HG03521 (cell line): Measurements from ENCODE around the gene MPP3.

Experiments used
- ATAC-seq: cut with Tn5 transposase; IDR thresholded peaks from one replicate; pipeline ENCODE4 v1.9.1; 2021; ENCODE audit warnings: mild to moderate bottlenecking, moderate library complexity; ENCODE audit not compliant: unreplicated experiment

The MPP3 gene

DNA sequence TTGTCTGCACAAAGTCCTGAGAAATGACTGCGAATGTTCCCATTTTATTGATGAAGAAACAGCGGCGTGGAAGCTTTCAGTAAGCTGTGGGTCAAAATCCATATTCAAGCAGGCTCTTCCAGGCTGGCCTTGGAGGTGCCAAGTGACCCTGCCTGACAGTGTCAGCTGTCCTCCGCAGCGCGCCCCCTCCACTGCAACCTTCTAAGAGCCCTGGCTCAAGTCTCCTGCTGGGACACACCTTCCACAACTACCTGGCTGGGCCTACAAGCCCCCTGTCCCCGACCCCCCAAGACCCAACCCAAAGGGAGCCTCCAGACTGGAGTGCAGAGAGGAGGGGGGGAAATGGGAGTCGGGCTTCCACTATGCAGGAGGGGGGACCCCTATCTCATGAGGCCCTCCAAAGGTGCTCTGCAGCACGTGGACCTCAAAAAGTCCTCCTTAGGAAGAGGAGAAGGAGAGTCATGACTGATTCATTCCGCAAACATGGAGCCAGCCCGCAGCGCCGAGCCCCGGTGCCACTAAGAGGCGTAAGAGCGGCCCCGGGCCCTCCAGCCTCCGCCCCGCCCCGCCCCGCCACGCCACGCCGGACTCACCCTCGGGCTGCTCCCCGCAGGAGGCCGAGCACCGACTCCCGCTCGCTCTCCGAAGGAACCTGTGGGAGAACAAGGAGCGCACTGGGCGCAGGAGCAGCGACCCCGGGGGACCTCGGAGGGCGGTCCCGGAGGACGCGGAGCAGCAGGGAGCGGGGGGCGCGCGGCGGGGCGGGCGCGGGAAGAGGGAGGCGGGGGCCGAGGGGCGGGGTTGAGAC lies 574 bp downstream of the MPP3 start:
- ATAC-seq, result no peak

DNA sequence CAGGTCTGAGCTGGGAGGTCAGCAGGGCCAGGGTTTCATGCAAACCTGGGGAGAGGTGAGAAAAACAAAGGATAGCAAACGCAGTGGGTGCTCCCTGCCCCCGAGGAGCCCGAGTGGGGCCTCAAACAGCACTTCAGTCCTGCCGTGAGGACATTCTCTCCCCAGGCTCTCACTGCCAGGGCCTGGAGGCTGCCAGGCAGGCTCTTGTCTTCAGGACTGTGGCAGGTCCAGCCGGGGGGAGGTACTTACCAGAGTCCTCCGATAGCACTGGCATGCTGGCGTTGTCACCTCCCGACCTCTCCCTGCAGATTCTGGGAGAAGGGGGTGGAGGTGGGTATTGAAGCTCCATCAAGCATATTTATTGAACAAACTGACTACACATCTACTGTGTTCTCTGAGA lies 1.3 kb downstream of the MPP3 start:
- ATAC-seq, result no peak

DNA sequence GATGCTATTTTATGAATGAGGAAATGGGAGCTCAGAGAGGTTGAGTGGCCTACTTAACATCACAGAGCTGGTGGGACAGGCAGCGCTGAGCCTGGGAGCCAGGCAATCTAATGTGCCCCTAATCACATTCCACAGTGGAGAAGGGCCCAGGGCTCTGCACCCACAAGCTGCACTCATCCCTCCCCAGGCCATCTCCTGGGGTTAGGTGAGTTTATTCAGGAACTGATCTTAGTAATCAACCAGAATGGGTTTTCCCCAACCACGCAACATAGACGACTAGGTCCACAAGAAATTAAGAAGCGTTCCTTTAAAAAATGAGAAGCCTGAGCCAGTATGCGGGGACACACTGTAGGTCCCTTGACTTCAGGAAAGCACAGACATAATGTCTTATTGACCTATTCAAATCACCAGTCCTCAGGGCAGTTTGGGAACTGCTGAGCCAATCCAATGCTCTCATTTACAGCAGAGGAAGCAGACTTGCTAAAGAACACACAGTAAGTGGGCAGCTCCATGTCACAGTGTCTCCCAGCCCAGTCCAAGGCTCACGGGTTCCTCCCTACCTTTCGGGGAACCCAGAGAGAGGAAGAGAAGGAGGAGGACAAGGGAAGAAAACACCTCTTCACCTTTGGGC lies 2.3 kb downstream of the MPP3 start:
- no peak for ATAC-seq

DNA sequence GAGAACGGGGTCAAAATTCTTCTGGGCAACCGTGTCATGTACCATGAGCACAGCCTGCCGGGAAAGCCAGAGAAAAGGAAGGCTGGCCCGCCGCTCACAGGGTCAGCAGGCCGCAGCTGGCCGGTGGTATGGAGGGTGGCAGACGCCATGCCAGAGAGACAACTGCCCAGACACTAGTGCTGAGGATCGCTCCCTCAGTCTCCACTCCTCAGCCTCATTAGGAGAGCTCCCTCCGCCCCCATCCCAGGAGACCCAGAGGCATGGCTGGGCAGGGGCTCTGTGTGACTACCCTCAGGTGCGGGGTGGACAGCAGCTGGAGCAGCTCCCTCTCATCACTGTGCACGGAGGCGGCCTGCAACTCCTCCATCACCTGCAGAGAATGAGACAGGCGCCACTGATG lies 3.2 kb downstream of the MPP3 start:
- ATAC-seq, result no peak

DNA sequence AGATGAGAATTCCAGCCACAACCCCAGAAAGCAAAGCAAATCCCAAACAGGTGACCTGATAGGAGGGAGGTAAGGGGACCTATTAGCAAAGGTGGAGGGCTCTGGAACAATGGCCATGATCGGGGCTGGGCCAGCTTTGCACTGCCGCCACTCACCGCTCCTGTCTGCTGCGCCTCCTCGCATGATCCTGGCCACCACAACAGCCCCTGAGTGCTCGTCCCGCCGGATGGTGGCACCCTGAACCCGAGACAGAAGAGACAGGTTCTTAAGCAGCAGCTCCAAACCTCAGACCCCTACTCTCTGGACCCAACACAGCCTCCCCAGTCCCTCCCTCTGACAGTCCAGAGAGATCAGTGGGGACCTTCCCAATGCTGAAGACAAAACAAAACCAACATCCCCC lies 5.3 kb downstream of the MPP3 start:
- no peak for ATAC-seq

DNA sequence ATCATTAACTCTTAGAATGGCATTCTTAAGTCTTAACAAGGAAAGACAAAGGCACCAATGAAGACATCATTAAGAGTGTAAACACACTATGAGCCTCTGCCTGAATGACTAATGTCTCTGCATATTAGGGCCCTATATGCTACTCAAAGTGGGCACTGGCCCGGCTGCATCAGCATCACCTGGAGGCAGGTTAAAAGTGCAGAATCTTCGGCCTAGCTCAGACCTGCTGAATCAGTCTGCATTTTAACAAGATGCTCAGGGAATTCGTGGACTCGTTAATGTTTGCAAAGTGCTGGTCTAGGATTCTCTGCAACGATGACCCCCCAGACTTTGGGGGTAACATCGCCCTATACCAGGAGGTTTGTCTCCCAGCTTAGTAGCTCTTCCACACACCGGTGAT lies 6.7 kb downstream of the MPP3 start:
- ATAC-seq, result no peak

DNA sequence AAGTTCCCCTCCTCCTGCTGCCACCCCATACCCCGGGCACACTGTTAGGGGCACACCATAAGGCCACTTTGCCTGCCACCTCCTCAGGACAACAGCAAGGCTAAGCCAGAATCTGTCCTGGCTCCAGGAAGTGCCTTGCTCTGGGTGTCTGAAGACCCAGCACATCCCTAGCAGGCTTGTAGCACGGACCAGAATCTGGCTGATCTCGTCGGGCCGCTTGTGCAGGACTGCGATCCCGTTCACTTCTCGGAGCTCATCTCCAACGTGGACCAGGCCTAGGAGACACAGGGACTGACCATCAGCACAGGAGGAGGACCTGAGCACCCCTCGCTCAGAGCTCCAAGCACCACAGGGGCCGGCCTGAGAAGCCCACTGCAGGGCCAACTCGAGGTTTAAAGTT lies 7.4 kb downstream of the MPP3 start:
- no peak for ATAC-seq

DNA sequence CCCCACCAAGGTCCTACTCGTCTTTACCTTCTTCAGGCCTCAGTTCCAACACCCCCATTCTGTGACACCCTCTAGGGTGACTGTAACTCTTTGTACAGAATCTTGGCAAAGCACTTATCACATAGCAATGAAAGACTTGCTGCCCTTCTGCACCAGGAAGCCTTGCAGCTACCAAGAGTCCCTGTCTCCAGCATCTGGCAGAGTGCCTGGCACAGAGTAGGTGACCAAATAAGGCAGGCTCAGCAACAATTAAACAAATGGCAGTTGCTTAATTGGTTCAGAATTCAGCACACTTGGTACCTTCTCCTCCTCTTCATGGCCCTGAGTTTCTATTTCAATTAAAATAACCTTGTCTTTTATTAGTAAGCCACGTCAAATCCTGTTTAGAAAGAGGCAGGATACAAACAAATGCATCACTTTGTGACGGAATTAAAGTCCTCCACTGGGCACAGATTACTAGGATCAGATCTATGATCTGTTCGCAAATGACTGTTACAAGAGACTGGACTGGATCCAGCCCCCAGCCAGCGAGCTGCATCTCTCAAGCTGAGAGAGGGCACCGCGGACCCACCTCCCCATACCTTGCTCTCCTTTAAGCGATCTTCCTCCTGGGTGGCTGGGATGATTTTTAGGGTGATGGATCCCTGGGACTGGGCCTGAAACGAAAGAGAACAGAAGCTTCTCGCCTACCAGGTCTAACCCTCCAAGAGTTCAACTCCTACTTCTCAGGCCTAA lies 9.4 kb downstream of the MPP3 start:
- no peak for ATAC-seq

DNA sequence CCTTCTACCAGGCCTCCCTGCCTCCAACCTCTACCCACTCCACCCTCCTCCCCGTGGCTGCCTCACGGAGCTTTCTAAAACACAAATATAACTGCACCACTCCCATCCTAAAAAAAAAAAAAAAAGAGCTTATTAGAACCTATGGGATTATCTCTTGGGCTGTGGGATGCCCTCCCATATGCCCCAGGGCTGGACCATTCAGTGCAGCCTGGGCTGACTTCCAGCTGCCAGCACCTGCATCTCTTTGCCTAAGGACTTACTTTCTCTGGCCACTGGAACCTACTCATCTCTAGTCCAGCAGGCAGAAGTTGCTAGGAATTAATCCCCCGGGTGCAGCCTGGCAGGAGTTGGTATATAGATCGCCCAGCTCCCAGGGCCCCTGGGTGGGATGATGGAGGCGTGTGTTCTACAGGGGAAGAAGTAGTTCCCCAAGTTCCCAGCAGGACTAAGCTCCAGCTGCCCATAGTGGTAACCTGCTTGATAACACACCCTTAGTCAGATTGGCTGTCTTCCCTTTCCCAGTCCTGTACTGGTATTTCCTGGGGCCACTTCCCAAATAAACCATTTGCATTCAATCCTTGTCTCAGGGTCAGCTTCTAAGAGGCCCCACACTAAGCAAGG lies 10.3 kb downstream of the MPP3 start:
- no peak for ATAC-seq

DNA sequence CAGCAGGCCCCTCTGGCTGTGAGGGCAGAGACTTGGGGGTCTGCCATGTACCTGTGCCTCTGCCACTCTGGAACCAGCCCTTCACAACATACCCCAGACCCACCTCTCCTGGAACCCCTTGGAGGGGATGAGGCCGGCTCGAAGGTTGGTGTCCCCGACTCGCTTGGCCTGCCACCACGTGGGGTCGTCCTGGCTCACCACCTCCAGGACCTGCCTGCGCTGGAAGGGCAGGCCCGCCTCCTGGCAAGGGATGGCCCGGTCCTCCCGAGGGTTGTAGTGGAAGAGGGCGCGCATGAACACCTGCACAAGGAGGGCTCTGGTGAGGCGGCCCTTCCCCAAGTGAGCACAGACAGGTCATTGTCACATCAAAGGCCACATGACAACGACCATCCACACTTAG lies 12.2 kb downstream of the MPP3 start:
- no peak for ATAC-seq

DNA sequence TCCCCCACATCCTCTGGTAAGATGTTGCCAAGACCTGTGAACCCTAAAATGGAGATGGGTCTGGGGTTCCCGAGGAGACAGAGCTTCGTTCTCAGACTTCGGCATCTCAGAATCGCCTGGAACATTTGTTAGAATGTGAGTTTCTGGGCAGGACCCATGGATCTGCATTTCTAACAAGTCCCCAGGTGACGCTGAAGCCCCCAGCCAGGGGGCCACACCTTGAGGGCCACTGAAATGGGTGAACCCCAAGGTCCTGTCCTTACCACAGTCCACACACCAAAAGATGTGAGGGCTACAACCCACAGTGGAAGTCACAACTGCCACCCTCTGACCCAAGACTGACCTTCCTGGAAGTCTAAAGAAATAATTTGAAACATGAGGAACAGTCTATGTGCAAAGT lies 14.0 kb downstream of the MPP3 start:
- ATAC-seq, result no peak

DNA sequence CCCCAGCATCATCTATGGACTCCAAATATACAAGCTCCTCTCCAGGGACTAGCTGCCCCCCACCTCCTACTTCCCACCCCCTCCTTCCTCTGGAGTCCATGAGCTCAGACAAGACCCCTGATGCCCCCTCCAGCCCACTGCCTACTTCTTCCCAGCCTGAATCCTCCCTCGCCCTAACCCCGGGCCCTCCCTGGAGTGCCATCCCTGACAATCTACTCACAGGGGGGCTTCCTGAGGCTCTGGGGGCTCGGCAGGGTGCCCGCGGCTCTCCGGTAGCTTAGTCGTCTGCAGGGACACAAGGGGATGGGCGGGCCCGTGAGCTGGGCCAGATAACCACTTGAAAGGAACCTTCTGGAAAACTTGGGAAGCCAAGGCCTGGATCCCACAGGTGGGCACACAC lies 15.1 kb downstream of the MPP3 start:
- ATAC-seq, result no peak

DNA sequence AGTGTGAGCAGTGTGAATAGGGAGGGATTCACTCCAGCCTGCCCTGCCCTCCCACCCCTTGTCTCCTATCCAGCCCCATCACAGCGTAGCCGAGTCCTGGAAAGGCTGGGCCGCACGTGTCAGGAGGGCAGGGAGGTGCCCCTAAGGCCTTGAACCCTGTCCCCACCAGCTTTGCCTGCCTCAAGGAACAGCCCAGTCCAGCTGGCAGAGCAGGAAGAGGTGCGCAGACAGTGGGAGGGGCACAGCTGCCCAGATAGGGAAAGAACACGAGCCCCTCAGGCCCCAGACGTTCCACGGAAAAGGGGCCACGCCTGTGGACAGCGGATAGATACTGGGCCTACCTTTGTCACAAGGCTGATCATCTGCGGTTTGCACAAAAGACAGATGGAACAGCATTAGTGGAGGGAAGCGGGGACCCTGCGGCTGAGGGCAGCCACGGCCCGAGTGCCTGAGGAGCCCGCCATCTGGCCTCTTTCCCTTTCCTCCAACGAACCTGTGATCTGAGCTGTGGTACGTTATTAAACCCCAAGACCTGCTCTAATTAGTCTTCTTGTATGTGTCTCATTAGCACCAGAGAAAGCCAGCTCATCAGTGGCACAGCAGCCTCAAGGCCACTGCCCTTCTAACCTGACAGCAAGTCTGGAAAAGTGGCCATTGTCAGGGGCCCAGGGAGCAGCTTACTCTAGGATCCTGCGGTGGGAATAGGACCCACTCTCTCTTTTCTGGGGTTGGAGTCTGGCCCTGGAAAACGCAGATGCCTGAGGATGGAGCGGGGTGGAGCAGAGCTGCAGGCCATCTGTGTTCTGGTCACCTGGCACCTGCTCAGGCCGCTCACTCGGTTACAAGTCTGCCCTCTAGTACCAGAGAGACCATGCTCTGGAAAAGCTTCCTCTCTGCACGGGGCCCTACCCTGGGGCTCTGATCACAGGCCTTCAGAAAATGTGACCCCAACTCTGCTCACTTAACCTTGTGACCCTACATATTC lies 16.3 kb downstream of the MPP3 start:
- no peak for ATAC-seq

DNA sequence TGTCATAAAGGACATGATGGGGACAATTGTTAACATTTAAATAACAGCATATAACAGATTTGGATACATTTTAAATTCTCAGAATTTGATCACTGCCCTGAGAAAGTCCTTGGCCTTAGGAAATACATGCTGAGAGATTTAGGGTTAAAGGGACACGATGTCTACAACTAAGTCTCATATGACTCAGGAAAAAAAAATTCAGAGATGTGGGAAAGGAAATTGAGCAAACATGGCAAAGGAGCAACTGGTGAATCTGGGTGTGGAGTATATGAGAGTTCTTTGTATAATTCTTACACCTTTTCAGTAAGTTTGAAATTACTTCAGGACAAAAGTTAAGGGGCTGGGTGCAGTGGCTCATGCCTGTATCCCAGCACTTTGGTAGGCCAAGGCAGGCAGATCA lies 18.2 kb downstream of the MPP3 start:
- no peak for ATAC-seq

DNA sequence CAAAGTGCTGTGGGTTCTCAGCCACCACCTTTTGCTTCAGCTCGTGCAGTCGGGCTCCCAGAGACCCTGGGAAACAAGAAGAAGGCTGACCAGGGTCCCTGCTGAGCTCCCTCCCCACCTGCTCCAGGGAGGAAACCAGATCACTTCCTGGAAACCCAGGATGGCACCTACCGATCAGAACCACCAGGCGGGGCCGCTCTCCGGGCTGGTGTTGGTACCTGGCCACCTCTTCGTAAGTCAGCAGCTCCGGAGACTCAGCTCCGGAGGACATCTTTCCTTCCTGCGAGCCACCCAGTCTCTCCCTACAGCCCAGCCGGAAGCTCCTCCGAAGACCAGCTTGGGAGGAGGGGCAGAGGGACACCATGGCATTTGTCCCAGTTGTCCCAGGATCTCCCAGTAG lies 18.9 kb downstream of the MPP3 start:
- ATAC-seq, result no peak

DNA sequence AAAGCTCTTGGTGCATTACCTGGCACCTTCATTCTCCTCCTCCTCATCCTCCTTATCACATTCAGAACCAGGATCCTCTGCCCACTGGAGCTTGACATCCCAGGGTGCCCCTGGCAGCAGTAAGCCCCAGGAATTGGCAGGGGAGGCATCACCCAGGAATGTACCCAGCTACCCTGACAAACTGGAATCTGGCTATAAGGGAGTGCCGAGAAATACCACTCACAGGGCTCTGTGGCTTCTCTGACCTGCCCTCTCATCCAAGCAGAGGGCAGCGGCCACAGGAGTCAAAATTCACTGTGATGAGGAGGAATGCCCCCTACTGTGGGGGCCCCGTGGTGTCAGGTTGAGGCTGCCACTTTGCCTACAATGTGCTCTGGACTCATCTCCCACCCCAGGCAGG lies 19.6 kb downstream of the MPP3 start:
- no peak for ATAC-seq

DNA sequence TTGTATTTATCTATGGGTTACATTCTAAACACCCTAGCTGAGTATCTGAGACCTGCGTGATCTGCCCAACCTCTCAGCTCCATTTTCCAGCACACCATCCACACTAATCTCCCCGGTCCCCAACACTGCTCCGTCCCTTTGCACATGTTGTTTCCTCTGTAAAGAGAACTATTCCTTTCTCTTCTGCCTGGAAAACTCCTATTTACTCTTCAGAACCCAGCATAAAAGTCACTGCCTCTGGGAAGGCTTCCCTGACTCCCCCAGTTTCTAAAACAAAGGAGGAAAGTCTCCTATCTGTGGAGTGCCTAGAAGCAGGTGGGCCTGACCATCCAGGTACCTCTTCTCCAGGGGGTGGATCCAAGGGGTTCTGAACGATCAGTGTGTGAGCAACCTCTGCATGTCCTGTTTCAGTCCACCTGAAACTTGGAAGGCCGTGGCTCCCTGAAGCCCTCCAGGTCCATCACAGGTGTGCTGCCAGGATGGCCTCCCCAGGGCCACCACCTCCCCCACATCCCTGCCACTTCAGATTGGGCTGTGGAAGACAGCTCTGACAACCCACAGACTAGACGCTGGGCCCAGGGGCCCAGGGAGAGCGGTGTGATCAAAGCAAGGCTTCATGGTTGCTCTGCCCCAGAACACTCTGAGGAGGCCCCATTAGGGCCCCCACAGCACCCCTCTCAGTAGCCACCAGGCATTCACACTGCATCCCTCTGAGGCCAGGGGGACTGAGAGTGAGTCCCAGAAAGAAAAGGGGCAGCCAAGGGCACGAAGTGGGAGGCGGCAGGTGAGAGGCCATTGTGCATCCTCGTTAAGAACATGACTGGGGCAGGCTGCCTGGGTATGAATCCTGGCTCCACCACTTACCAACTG lies 20.3 kb downstream of the MPP3 start:
- no peak for ATAC-seq

DNA sequence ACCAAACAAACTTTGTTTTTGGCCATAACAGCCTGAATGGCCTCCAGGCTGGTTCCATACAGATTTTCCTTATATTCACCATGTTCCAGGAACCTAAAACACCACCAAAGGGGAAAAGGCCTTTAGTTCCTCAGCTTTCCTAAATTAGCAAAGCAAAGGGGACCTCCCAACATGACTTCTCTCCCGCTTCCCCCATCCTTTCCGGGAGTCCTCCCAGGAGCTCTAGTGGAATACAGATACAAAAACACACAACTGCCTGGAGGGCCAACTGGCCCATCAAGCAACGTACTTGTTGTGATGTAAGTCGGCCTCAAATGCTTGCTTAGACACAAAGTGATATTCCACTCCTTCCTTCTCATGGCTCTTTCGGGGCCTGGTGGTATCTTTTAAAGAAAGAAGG lies 22.1 kb downstream of the MPP3 start:
- no peak for ATAC-seq

DNA sequence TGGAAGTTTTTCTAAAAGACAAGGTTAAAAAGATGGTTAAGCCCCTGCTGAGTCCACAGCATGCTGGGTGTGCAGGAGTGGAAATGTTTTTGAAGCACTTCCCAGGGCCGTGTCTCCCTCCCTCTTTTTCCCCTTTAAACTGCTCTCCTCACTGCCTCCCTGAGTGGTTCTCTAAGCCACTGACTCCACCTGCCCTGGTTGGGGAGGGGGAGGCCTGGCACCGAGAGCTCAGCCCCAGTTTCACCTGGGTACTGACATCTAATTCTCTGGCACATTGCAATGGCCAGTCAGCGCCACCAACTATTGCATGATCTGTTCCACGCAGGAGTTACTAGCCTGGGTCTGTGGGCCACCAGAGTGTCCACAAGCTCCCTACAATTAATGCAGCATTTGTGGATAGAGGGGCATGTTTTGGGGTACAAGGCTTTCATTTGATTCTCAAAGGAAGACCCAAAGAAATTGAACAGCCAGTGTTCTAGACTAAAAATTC lies 22.7 kb downstream of the MPP3 start:
- ATAC-seq, result no peak
